HCT116 (cell line): ENCODE measurements around the gene KRTAP6-3. TPM values are rescaled to one million over a fixed set of nuclear protein-coding genes. Genes with fewer than 3 reads are reported as not detected.

ENCODE experiments used
- ATAC-seq: fragments of 200-7000 bp; cut with Tn5 transposase; 2 replicates; pipeline ENCODE4 v1.9.1; 2020; ENCODE audit warnings: mild to moderate bottlenecking, moderate library complexity
- Bru-seq: library from RNA; stranded (reverse); fragments of 400-500 nt; gene quantifications from one replicate; lab custom pipeline; 2021; lab: Mats Ljungman, UMichigan
- BruChase-seq, 2 experiments: library from RNA; stranded (reverse); fragments of 400-500 nt; gene quantifications; one replicate each; lab custom pipeline; 2021; lab: Mats Ljungman, UMichigan
- BruUV-seq: library from RNA; stranded (reverse); fragments of 400-500 nt; replicated peaks from 2 replicates; lab custom pipeline; 2021; lab: Mats Ljungman, UMichigan
- CTCF ChIA-PET: fragments of 300-600 bp; sonication (Branson Sonifier 250); formaldehyde crosslinking; loops from one replicate; lab custom pipeline; 2021; ENCODE audit warnings: antibody characterized with exemption; lab: Charles Lee
- POLR2A ChIA-PET: fragments of 300-600, 350-600 bp; sonication (Branson Sonifier 250); formaldehyde crosslinking; loops from one replicate; lab custom pipeline; 2021; ENCODE audit warnings: antibody characterized with exemption; lab: Charles Lee
- RAD21 ChIA-PET, 2 experiments: fragments of 300-600 bp; sonication (Branson Sonifier 250); formaldehyde crosslinking; loops; one replicate each; lab custom pipeline; 2023; ENCODE audit warnings: low total read pairs in 2 of 2; ENCODE audit not compliant: uncharacterized antibody in 2 of 2, unreplicated experiment in 2 of 2, low non-redundant PET in 1 of 2; lab: Charles Lee
- DNase-seq: peaks from one replicate; pipeline ENCODE4 v3.0.0-alpha.2; 2010; ENCODE audit warnings: low read depth, low spot score
- H2AFZ ChIP-seq: fragments of 200-600 bp; shearing (Covaris generic), sonication (generic); 2 replicates; pipeline ENCODE4 v1.6.1; 2017; ENCODE audit warnings: low read depth, mixed run types, mixed read lengths, antibody characterized with exemption, low read length; ENCODE audit not compliant: poor library complexity, severe bottlenecking
- H3K27ac ChIP-seq: 2 replicates; pipeline ENCODE4 v1.5.1; 2012; ENCODE audit warnings: low read depth, low read length
- H3K27me3 ChIP-seq: fragments of 200-600 bp; sonication (generic); 2 replicates; pipeline ENCODE4 v1.6.1; 2016; ENCODE audit warnings: mixed run types, low read length, mixed read lengths; ENCODE audit not compliant: insufficient read depth
- H3K36me3 ChIP-seq, 2 experiments: fragments of 200-500 bp in 1 of 2; fragments of 200-600 bp in 1 of 2; sonication (Bioruptor generic) in 1 of 2; sonication (generic) in 1 of 2; 2 replicates each; pipeline versions ENCODE4 v1.5.1 to v1.6.1; 2014 to 2016; ENCODE audit warnings: low read length in 2 of 2, inconsistent platforms in 1 of 2, mixed read lengths in 1 of 2, mixed run types in 1 of 2; ENCODE audit not compliant: insufficient read depth in 2 of 2, control insufficient read depth in 1 of 2
- H3K4me1 ChIP-seq, 2 experiments: fragments of 200-600 bp in 1 of 2; sonication (generic) in 1 of 2; 2 replicates each; pipeline versions ENCODE4 v1.5.1 to v1.6.1; 2012 to 2017; ENCODE audit warnings: low read length in 2 of 2, inconsistent platforms in 1 of 2, mild to moderate bottlenecking in 1 of 2, mixed read lengths in 1 of 2, mixed run types in 1 of 2, moderate library complexity in 1 of 2; ENCODE audit not compliant: insufficient read depth in 2 of 2, control insufficient read depth in 1 of 2
- H3K4me2 ChIP-seq: fragments of 200-600 bp; sonication (generic); 2 replicates; pipeline ENCODE4 v1.6.1; 2017; ENCODE audit warnings: mixed run types, low read length, mixed read lengths
- H3K4me3 ChIP-seq, 2 experiments: fragments of 200-600 bp in 1 of 2; sonication (generic) in 1 of 2; replicated peaks in 1 of 2; 2 replicates each; pipeline ENCODE4 v1.5.1; 2011 to 2016; ENCODE audit warnings: low read length in 2 of 2, control low read depth in 1 of 2, low read depth in 1 of 2, mild to moderate bottlenecking in 1 of 2, mixed read lengths in 1 of 2, mixed run types in 1 of 2
- H3K79me2 ChIP-seq: fragments of 200-600 bp; sonication (generic); 2 replicates; pipeline ENCODE4 v1.6.1; 2017; ENCODE audit warnings: mild to moderate bottlenecking, mixed run types, low read length, moderate library complexity, mixed read lengths; ENCODE audit not compliant: insufficient read depth
- H3K9ac ChIP-seq: fragments of 200-600 bp; sonication (generic); 2 replicates; pipeline ENCODE4 v1.6.1; 2016; ENCODE audit warnings: low read length, mixed read lengths
- H3K9me2 ChIP-seq: fragments of 200-600 bp; sonication (generic), shearing (Covaris generic); 2 replicates; pipeline ENCODE4 v1.6.1; 2017; ENCODE audit warnings: mixed run types, mild to moderate bottlenecking, moderate library complexity; ENCODE audit not compliant: insufficient read depth
- H3K9me3 ChIP-seq, 2 experiments: fragments of 200-500 bp in 1 of 2; fragments of 200-600 bp in 1 of 2; sonication (Bioruptor generic) in 1 of 2; sonication (generic) in 1 of 2; 2 replicates each; pipeline ENCODE4 v1.6.1; 2014 to 2017; ENCODE audit warnings: low read length in 2 of 2, mixed read lengths in 2 of 2, inconsistent platforms in 1 of 2, low read depth in 1 of 2, mild to moderate bottlenecking in 1 of 2, mixed run types in 1 of 2, moderate library complexity in 1 of 2; ENCODE audit not compliant: control insufficient read depth in 1 of 2, insufficient read depth in 1 of 2
- H4K20me1 ChIP-seq: fragments of 200-600 bp; sonication (generic), shearing (Covaris generic); 2 replicates; pipeline ENCODE4 v1.6.1; 2017; ENCODE audit warnings: mixed run types, mild to moderate bottlenecking, moderate library complexity; ENCODE audit not compliant: insufficient read depth
- ATF3 ChIP-seq: IDR thresholded peaks from 2 replicates; pipeline ENCODE4 v1.6.1; 2012
- CBX3 ChIP-seq: IDR thresholded peaks from 2 replicates; pipeline ENCODE4 v1.6.1; 2012; ENCODE audit warnings: low read depth
- CEBPB ChIP-seq: IDR thresholded peaks from 2 replicates; pipeline ENCODE4 v1.6.1; 2012; ENCODE audit warnings: low read depth
- ELF1 ChIP-seq: IDR thresholded peaks from 2 replicates; pipeline ENCODE4 v1.6.1; 2012; ENCODE audit warnings: low read depth, borderline replicate concordance
- EZH2 ChIP-seq: fragments of 200-600 bp; sonication (generic); IDR thresholded peaks from 2 replicates; pipeline ENCODE4 v1.6.1; 2017; ENCODE audit warnings: antibody characterized with exemption, mixed run types
- POLR2A ChIP-seq: IDR thresholded peaks from 2 replicates; pipeline ENCODE4 v1.7.0; 2011; ENCODE audit warnings: borderline replicate concordance; ENCODE audit not compliant: insufficient read depth, insufficient read length; ENCODE audit errors: extremely low read depth
- SIN3A ChIP-seq: IDR thresholded peaks from 2 replicates; pipeline ENCODE4 v1.6.1; 2012; ENCODE audit warnings: low read depth
- YY1 ChIP-seq: IDR thresholded peaks from 2 replicates; pipeline ENCODE4 v1.6.1; 2011; ENCODE audit warnings: low read length, low read depth, moderate library complexity, mild to moderate bottlenecking; ENCODE audit not compliant: insufficient replicate concordance; ENCODE audit errors: extremely low read depth
- ZBTB33 ChIP-seq: IDR thresholded peaks from 2 replicates; pipeline ENCODE4 v1.6.1; 2011; ENCODE audit warnings: mild to moderate bottlenecking, low read length, moderate library complexity; ENCODE audit not compliant: insufficient replicate concordance; ENCODE audit errors: extremely low read depth
- ZFX ChIP-seq: fragments of 450-650 bp; IDR thresholded peaks from 2 replicates; pipeline ENCODE4 v1.6.1; 2017
- ZNF274 ChIP-seq: fragments of 200-500 bp; sonication (Bioruptor generic); IDR thresholded peaks from 2 replicates; pipeline ENCODE4 v1.6.1; 2014; ENCODE audit warnings: mild to moderate bottlenecking, low read depth, low read length, inconsistent platforms
- intact Hi-C: fragments of 100-400 bp; cut with micrococcal nuclease; formaldehyde crosslinking; loops from 2 replicates; pipeline ENCODE4 v1.10.0; 2022
- long read RNA-seq: library from polyadenylated mRNA; unstranded; transcript quantifications from one replicate; pipeline ENCODE4 v2.0.0, GENCODE V29; 2021; ENCODE audit not compliant: unreplicated experiment
- polyA plus RNA-seq: library from polyadenylated mRNA; unstranded; fragments of >200 nt; gene quantifications from 2 replicates; pipeline ENCODE4 v1.2.1, GENCODE V29; 2012; ENCODE audit warnings: missing spikeins
- total RNA-seq: library from RNA; stranded (reverse); gene quantifications from one replicate; pipeline ENCODE4 v1.2.1, GENCODE V29; 2021; ENCODE audit not compliant: unreplicated experiment

The KRTAP6-3 gene
- total RNA-seq (not detected), Bru-seq, nascent RNA (not detected), BruChase-seq, experiment 1, labeled RNA remaining after a 6-hour chase (not detected), BruChase-seq, experiment 2, labeled RNA remaining after a 2-hour chase (not detected)
- polyA plus RNA-seq, result not detected in 2 replicates
- long read RNA-seq, result 0 reads

GRCh38 chr21:30592140-30592539 lies at the start of gene KRTAP6-3:
TSS of gene KRTAP6-3 (plus strand) at chr21:30592440. CDS start at chr21:30592446, 6 bp downstream.
- ATAC-seq (no peak), DNase-seq (no peak)
- ChIA-PET RAD21 (no interaction called here), CTCF (no interaction called here), POLR2A (no interaction called here)
- Histone ChIP-seq H3K4me3 (no peak within 1 kb of the TSS), H3K27me3 (no peaks in the 10 kb centered on the region), H3K9me2 (no peaks in the 10 kb centered on the region), H3K9me3 (peaks cover 6 to 11% of the 10 kb centered on the region in 2 experiments; a peak in 2 of 4 replicates), H3K79me2 (no peaks in the 10 kb centered on the region), H3K27ac (no peak within 1 kb of the TSS), H3K4me1 (no peaks in the 10 kb centered on the region), H4K20me1 (no peaks in the 10 kb centered on the region; the same call in 1 of the 2 replicates), H3K9ac (no peak within 1 kb of the TSS), H3K4me2 (no peak within 1 kb of the TSS), H2AFZ (no peak within 1 kb of the TSS), H3K36me3 (no peaks in the 10 kb centered on the region)
- intact Hi-C loops, result no loop called here
- TF ChIP-seq ELF1 (no peak), CEBPB (no peak), ZBTB33 (no peak), SIN3A (no peak), ZFX (no peak), YY1 (no peak), ATF3 (no peak), CBX3 (no peak), ZNF274 (no peak), POLR2A (no peak), EZH2 (no peak)
- no TSS peak for BruUV-seq
